IPS-15b (cell line): ENCODE measurements around the gene VPS4A.

Experiments
- H3K27me3 ChIP-seq: one replicate; pipeline ENCODE4 v1.6.1; 2013; ENCODE audit warnings: low read length; ENCODE audit not compliant: control insufficient read depth, insufficient read depth
- H3K36me3 ChIP-seq: one replicate; pipeline ENCODE4 v1.6.1; 2013; ENCODE audit warnings: low read length; ENCODE audit not compliant: control insufficient read depth, insufficient read depth
- H3K4me1 ChIP-seq: one replicate; pipeline ENCODE4 v1.6.1; 2013; ENCODE audit warnings: mild to moderate bottlenecking, low read length; ENCODE audit not compliant: control insufficient read depth, insufficient read depth
- H3K4me3 ChIP-seq: one replicate; pipeline ENCODE4 v1.5.1; 2013; ENCODE audit warnings: low read depth, low read length
- H3K9ac ChIP-seq: one replicate; pipeline ENCODE4 v1.6.1; 2013; ENCODE audit warnings: low read depth, mild to moderate bottlenecking, low read length
- H3K9me3 ChIP-seq: one replicate; pipeline ENCODE4 v1.6.1; 2013; ENCODE audit warnings: mild to moderate bottlenecking, low read length; ENCODE audit not compliant: control insufficient read depth, insufficient read depth

The VPS4A gene

DNA sequence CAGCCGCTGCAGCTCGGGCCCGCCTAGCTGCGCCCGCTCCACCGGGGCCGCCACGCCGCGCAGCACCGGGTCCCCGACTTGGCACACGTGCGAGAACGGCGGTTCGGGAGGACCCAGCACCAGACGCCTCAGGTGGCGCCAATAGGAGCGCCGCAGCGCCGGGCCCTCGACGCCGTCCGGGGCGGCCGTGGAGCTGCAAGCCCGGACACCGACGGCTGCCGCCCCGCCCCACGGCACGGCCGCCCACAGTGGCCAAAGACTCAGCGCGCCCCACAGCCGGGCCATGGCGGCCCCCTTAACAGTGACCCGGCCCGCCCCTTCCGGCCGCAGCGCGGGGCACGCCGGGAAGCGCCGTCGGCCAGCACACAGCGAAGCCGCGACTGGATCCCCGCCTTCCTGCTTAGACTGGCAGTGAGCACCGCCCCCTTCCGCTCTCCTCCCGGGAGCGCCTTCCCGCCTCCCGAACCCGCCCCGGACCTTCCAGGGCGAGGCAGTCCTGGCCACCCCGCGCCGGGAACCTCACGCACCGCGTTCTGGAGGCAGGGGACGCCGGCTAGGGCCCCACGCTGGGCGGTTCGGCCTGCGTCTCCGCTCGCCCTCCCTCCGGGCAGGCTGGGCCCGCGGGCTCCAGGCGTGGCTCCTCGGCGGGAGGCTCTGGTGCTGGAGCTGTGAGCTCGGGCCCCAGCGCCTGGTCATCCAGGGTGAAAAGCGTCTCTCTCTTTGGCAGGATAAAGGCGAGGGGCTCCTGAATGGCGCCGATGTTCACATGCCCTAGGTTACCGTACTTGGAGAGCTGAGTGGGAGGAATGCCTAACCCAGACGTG is 19.3 kb downstream of the VPS4A start, which contains the start of gene PDF:
Gene PDF (minus strand): TSS at position 303 of the 824 bp plus-strand sequence. CDS start 18 bp downstream, at position 285.
- H3K36me3 ChIP-seq: peaks cover 47% of the 10 kb centered on the region
- no peaks in the 10 kb centered on the region for H3K9me3 ChIP-seq
- H3K4me3 ChIP-seq: peak within 1 kb of the TSS; percentile 82
- peak within 1 kb of the TSS; percentile 73 for H3K9ac ChIP-seq
- no peaks in the 10 kb centered on the region for H3K27me3 ChIP-seq
- peaks cover 11% of the 10 kb centered on the region for H3K4me1 ChIP-seq

DNA sequence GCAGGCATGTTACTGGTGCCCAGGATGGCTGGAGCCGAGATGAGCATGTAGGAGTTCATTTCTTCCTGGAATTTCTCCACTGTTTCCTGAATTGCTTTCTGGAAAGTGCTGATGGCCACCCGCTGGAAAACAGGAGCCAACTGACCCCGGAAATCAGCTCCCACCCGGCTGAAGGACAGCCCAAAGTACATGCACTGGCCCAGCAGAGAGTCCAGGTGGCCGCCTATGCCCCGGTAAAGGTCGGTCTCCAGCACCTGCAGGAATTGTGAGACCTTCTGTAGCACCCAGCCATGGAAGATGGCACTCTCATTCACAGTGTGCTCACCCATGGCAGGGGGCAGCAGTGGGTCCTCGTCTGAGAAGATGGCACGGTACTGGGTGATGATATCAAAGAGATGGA is 23.5 kb downstream of the VPS4A start:
- peaks cover 29% of the 10 kb centered on the region for H3K36me3 ChIP-seq
- H3K27me3 ChIP-seq: no peaks in the 10 kb centered on the region
- no peaks in the 10 kb centered on the region for H3K4me1 ChIP-seq
- no peaks in the 10 kb centered on the region for H3K9me3 ChIP-seq
- no peak overlapping the region for H3K9ac ChIP-seq
- H3K4me3 ChIP-seq: no peak overlapping the region

DNA sequence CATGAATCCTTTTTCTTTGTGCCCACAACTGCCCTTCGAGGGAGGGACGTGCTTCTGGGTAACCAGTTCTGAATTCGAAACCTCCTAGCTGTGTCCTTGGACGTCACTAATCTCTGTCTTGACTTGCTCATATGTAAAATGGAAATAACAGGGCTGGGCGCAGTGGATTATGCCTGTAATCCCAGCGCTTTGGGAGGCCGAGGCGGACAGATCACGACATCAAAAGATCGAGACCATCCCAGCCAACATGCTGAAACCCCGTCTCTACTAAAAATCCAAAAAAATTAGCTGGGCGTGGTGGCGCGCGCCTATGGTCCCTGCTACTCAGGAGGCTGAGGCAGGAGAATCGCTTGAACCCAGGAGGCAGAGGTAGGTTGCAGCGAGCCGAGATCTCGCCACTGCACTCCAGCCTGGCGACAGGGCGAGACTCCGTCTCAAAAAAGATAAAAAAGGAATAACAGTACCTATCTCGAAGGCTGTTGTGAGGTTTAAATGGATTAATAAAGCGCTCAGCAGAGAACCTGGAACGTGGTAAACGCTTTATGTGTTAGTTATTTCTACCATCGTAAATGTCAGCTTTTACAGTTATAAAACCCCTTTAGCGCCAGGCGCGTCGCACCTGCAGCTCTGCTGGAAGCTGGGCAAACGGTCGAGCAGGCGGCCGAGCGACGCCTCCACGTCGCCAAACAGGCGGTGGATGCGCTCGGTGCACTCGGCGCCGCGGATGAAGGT is 27.6 kb downstream of the VPS4A start:
- Histone ChIP-seq H3K36me3 (peaks cover 20% of the 10 kb centered on the region), H3K4me1 (peaks cover 4% of the 10 kb centered on the region), H3K9me3 (no peaks in the 10 kb centered on the region), H3K27me3 (no peaks in the 10 kb centered on the region), H3K9ac (peak overlapping the region; percentile 96), H3K4me3 (peak overlapping the region; percentile 94)

DNA sequence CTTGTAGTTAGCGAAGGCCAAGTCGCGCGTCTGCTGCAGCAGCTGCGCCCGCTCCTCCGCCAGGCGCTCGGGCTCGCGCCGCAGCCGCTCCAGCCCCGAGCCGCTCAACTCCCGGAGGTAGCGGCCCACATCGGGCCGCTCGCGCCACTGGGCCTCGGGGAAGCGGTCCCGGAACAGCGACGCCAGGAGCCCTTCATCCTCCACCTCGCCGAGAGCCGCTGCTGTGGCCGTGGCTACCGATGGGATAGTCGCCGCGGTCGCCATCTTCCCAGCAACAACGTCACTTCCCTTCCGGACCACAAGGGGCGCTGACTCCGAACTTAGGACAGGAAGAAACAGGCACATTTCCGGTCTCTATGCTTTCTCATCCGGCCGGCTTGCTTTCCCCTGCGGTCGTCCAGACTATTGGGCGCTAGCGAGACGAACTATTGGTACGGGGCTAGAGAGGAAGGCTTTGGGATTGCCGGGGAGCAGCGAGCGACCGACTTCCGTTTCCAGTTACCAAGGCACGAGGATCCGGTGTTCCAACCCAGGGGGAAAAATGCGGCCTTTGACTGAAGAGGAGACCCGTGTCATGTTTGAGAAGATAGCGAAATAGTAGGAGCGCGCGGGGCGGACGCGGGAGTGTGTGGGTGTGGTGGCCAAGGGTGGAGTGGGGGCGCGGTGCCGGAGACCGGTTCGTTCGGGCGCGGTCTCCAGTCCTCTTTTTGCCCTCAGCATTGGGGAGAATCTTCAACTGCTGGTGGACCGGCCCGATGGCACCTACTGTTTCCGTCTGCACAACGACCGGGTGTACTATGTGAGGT is 28.3 kb downstream of the VPS4A start, which contains the start of the genes COG8 and NIP7:
Gene COG8 (minus strand): TSS at position 276 of the 806 bp plus-strand sequence. CDS start 12 bp downstream, at position 264.
Gene NIP7 (plus strand): TSS at position 484 of the 806 bp plus-strand sequence. CDS start 58 bp downstream, at position 542.
- H3K9ac ChIP-seq: peak within 1 kb of the TSS; percentile 96
- no peaks in the 10 kb centered on the region for H3K27me3 ChIP-seq
- peaks cover 16% of the 10 kb centered on the region for H3K36me3 ChIP-seq
- H3K4me1 ChIP-seq: peaks cover 4% of the 10 kb centered on the region
- H3K9me3 ChIP-seq: no peaks in the 10 kb centered on the region
- H3K4me3 ChIP-seq: peak within 1 kb of the TSS; percentile 94

DNA sequence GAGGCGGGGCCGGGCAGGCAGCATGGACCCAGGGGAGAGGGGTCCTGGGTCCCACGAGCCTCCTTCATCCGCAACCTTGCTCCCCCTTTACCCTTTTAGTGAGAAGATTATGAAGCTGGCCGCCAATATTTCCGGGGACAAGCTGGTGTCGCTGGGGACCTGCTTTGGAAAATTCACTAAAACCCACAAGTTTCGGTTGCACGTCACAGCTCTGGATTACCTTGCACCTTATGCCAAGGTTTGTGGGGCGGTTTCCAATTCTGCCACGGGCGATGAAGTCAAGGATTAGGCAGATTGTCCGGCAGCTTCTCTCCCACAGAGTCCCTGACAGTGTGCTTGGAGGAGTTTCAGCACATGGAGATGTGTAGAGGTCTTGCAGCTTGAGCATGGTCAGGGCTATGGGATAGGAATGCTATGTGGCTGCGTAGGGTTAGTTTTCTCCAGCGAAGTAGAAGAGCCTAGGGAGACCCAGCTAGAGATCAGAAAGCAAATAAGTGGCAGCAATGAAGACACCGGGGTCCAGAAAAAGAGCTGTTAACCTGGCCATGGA is 29.0 kb downstream of the VPS4A start:
- Histone ChIP-seq H3K9me3 (no peaks in the 10 kb centered on the region), H3K4me3 (peak overlapping the region; percentile 94), H3K27me3 (no peaks in the 10 kb centered on the region), H3K9ac (peak overlapping the region; percentile 93), H3K4me1 (peaks cover 4% of the 10 kb centered on the region), H3K36me3 (peaks cover 9% of the 10 kb centered on the region)

DNA sequence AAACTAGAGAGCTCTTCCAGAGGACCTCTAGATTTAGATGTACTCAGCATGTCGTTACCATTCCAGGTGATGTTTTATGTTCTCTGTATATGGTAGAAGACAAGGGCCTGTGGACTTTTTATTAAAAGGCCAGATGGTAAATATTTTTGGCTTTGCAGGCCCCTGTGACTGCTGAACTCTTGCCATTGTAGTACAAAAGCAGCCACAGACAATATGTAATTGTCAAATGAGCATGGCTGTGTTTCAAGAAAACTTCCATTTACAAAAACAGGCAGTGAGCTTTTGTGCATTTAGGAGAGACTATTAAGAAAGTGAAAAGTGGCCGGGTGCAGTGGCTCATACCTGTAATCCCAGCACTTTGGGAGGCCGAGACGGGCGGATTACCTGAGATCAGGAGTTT is 33.0 kb downstream of the VPS4A start:
- H3K9me3 ChIP-seq: no peaks in the 10 kb centered on the region
- no peak overlapping the region for H3K9ac ChIP-seq
- no peaks in the 10 kb centered on the region for H3K27me3 ChIP-seq
- H3K36me3 ChIP-seq: peaks cover 4% of the 10 kb centered on the region
- H3K4me3 ChIP-seq: no peak overlapping the region
- H3K4me1 ChIP-seq: peaks cover 4% of the 10 kb centered on the region

DNA sequence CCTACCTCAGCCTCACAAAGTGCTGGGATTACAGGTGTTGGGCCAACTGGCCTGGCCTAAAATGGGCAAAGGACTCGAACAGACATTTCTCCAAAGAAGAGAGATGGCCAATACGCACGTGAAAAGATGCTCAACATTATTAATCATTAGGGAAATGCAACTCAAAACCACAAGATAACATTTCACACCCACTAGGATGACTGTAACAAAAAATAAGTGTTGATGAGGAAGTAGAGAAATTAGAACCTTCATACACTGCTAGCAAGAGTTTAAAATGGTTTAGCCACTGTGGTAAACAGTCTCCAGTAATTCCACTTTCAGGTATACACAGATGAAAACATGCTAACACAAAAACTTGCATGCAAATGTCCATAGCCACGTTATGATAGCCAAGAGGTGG is 34.8 kb downstream of the VPS4A start:
- peaks cover 4% of the 10 kb centered on the region for H3K36me3 ChIP-seq
- H3K4me1 ChIP-seq: no peaks in the 10 kb centered on the region

DNA sequence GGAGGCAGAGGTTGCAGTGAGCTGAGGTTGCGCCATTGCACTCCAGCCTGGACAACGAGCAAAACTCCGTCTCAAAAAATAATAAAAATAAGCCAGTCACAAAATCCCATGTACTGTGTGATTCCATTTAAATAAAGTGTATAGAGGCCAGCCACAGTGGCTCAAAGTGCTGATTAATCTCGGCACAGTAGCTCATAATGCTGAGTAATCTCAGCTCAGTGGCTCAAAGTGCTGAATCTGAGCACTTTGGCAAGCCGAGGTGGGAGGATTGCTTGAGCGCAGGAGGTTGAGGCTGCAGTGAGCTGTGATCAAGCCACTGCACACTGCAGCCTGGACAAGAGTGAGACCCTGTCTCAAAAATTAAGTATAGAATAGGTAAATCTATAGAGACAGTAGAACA is 35.5 kb downstream of the VPS4A start:
- peaks cover 4% of the 10 kb centered on the region for H3K36me3 ChIP-seq
- H3K27me3 ChIP-seq: no peaks in the 10 kb centered on the region
- no peaks in the 10 kb centered on the region for H3K9me3 ChIP-seq
- no peak overlapping the region for H3K4me3 ChIP-seq
- H3K9ac ChIP-seq: no peak overlapping the region
- H3K4me1 ChIP-seq: no peaks in the 10 kb centered on the region

More for the DNA sequence above, 34.8 kb downstream of the VPS4A start:
- Histone ChIP-seq H3K9ac (no peak overlapping the region), H3K27me3 (no peaks in the 10 kb centered on the region), H3K9me3 (no peaks in the 10 kb centered on the region), H3K4me3 (no peak overlapping the region)

DNA sequence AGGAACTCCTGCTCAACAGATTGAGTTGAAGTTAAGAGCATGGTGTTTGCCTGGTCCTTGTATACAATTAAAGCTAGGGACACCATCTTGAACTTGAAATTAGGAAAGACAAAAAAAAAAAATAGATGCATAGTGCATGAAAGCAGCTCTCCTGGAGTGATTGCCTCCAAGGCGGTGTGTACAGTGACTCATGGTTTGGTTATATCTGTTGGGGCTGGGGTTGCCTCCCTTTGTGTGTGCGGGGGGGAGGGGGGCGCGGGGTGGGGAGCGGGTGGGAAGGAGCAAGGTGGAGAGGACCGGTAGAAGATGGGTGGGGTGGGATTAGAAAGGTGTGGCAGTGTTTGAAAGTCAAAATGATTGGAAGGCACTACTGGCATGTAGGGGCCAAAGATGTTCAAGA is 37.1 kb downstream of the VPS4A start:
- Histone ChIP-seq H3K4me3 (no peak overlapping the region), H3K9me3 (no peaks in the 10 kb centered on the region), H3K36me3 (peaks cover 4% of the 10 kb centered on the region), H3K27me3 (no peaks in the 10 kb centered on the region), H3K9ac (no peak overlapping the region), H3K4me1 (no peaks in the 10 kb centered on the region)

DNA sequence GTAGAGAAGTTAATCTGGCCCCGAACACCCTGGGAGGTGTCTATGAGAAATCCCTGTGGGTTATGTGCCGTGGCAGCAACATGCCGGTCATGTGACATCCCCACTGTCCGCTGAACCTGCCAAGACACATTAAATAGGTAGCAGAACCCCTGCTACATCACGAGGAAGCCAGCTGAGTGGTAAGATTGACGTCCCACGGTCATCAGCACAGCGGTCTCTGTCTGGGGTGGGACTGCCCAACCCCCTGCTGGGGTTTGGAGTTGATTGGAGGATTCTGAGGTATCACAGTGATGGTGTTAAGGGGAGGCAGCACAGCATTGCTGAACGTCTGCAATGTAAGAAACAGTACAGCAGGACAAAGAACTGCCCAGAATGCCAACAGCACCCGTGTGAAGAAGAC is 38.4 kb downstream of the VPS4A start:
- H3K9ac ChIP-seq: no peak overlapping the region
- H3K4me3 ChIP-seq: no peak overlapping the region
- no peaks in the 10 kb centered on the region for H3K36me3 ChIP-seq
- H3K9me3 ChIP-seq: no peaks in the 10 kb centered on the region
- H3K4me1 ChIP-seq: no peaks in the 10 kb centered on the region
- no peaks in the 10 kb centered on the region for H3K27me3 ChIP-seq

DNA sequence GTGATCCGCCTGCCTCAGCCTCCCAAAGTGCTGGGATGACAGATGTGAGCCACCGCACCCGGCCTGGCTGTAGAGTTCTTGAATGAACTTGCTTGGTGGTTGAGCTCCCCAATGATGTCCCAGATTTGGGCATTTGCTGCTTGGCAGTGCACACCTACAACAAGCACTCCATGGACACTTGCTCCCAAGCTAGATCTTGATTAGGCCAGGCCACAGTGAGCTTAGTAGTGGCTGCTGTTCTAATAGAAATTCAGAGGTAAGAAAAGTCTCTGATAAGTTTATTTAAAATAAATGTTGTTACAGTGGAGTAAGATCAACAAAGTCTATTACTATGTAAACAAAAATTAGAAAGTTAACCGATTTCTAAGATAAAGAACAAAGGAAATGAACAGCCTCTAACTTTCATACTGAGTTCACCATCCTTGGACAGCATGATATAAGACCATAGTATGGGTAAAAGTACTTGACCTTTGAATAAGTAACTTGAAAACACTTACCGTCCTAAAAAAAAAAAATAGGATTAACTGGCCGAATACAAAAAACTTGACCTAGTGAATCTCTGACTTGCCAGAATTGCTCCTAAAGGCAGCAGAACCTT is 39.5 kb downstream of the VPS4A start:
- Histone ChIP-seq H3K36me3 (peaks cover 2% of the 10 kb centered on the region), H3K9me3 (no peaks in the 10 kb centered on the region), H3K27me3 (no peaks in the 10 kb centered on the region), H3K4me3 (no peak overlapping the region), H3K4me1 (no peaks in the 10 kb centered on the region), H3K9ac (no peak overlapping the region)
